Ascending aorta (tissue), 2 donors: ENCODE measurements around the gene ZNF786. TPM values are rescaled to one million over a fixed set of nuclear protein-coding genes. Genes with fewer than 3 reads are reported as not detected.

Experiments
- DNase-seq, 2 donors: peaks; one replicate each; pipeline ENCODE4 v3.0.0-alpha.2; 2019; ENCODE audit warnings: low spot score in 2 of 2
- H3K27ac ChIP-seq, 2 donors: fragments of 200-600 bp; sonication (generic); one replicate each; pipeline ENCODE4 v1.5.1; 2016 to 2017; ENCODE audit warnings: mild to moderate bottlenecking in 1 of 2
- H3K27me3 ChIP-seq: fragments of 200-600 bp; sonication (generic); one replicate; pipeline ENCODE4 v1.5.1; 2017
- H3K36me3 ChIP-seq, 2 donors: fragments of 200-600 bp; sonication (generic); one replicate each; pipeline ENCODE4 v1.5.1; 2016
- H3K4me1 ChIP-seq, 2 donors: fragments of 200-600 bp; sonication (generic); one replicate each; pipeline ENCODE4 v1.5.1; 2016 to 2017; ENCODE audit warnings: mild to moderate bottlenecking in 1 of 2
- H3K4me3 ChIP-seq, 2 donors: fragments of 200-600 bp; sonication (generic); one replicate each; pipeline ENCODE4 v1.5.1; 2016 to 2017; ENCODE audit warnings: mild to moderate bottlenecking in 1 of 2
- H3K9me3 ChIP-seq, 2 donors: fragments of 200-600 bp; sonication (generic); one replicate each; pipeline ENCODE4 v1.5.1; 2016
- CTCF ChIP-seq, 3 experiments: fragments of 200-600 bp in 2 of 3; fragments of 450-650 bp in 1 of 3; sonication (generic) in 2 of 3; IDR thresholded peaks; one replicate each; pipeline ENCODE4 v1.5.1; 2016 to 2019; ENCODE audit warnings: antibody characterized with exemption in 3 of 3, mild to moderate bottlenecking in 1 of 3, moderate library complexity in 1 of 3
- intact Hi-C: fragments of 100-400 bp; cut with DNase I; formaldehyde crosslinking; loops from one replicate; pipeline ENCODE4 v1.15.1; 2023
- total RNA-seq: library from RNA; depleted of rRNA; stranded (reverse); fragments of >200 nt; gene quantifications from one replicate; pipeline ENCODE4 v1.1.0, GENCODE V29; 2016

The ZNF786 gene
- total RNA-seq, 1 donor from 2014 or later: 8.4 TPM

- intact Hi-C loops: loop anchor here (1.0 to 5.0 kb wide), 12 partner anchors 23 to 810 kb away; partner anchors contain the start of genes EZH2, ZNF282, ZNF398 and ZNF425
- TF ChIP-seq CTCF (IDR thresholded peaks at IDR 0.05): peak in 1 of 3 experiments; percentile 54
- Histone ChIP-seq H3K9me3 (no peaks in the 10 kb centered on the region), H3K4me1 (peaks cover 0 to 8% of the 10 kb centered on the region in 2 donors), H3K4me3 (peak overlapping the region; percentile 67 to 100), H3K27ac (peak overlapping the region; percentile 83 to 95), H3K27me3 (no peaks in the 10 kb centered on the region), H3K36me3 (peaks cover 0 to 4% of the 10 kb centered on the region in 2 donors)
- no peak for DNase-seq
Measured at GRCh38 chr7:149027611-149028345, 62.7 kb downstream of the ZNF786 start.

GRCh38 chr7:149027055-149027454 lies 63.5 kb downstream of the ZNF786 start:
- Histone ChIP-seq H3K36me3 (peaks cover 0 to 4% of the 10 kb centered on the region in 2 donors), H3K9me3 (no peaks in the 10 kb centered on the region), H3K27ac (peak overlapping the region; percentile 83 to 95), H3K27me3 (no peaks in the 10 kb centered on the region), H3K4me3 (peak overlapping the region; percentile 67 to 100), H3K4me1 (peaks cover 0 to 8% of the 10 kb centered on the region in 2 donors)
- intact Hi-C loops: loop anchor here (5.0 kb wide), 2 partner anchors 170 to 810 kb away; partner anchors contain the start of genes ZNF282 and ZNF862
- no peak for TF ChIP-seq CTCF (IDR thresholded peaks at IDR 0.05)
- no peak for DNase-seq

GRCh38 chr7:149023662-149024061 lies 66.9 kb downstream of the ZNF786 start:
- H3K4me3 ChIP-seq: no peak overlapping the region
- no peak for DNase-seq
- no peaks in the 10 kb centered on the region for H3K9me3 ChIP-seq
- no peaks in the 10 kb centered on the region for H3K27me3 ChIP-seq
- intact Hi-C loops: no loop called here
- no peak for TF ChIP-seq CTCF (IDR thresholded peaks at IDR 0.05)
- no peak overlapping the region for H3K27ac ChIP-seq
- peaks cover 8 to 14% of the 10 kb centered on the region in 2 donors for H3K36me3 ChIP-seq
- peaks cover 0 to 8% of the 10 kb centered on the region in 2 donors for H3K4me1 ChIP-seq

- H3K9me3 ChIP-seq: no peaks in the 10 kb centered on the region
- DNase-seq: no peak
- no peaks in the 10 kb centered on the region for H3K27me3 ChIP-seq
- no peak overlapping the region for H3K4me3 ChIP-seq
- peaks cover 0 to 8% of the 10 kb centered on the region in 2 donors for H3K4me1 ChIP-seq
- no peak for TF ChIP-seq CTCF (IDR thresholded peaks at IDR 0.05)
- peaks cover 14 to 20% of the 10 kb centered on the region in 2 donors for H3K36me3 ChIP-seq
- H3K27ac ChIP-seq: no peak overlapping the region
- intact Hi-C loops: no loop called here
Measured at GRCh38 chr7:149022756-149023360, 67.7 kb downstream of the ZNF786 start.

- DNase-seq: no peak
- Histone ChIP-seq H3K27me3 (no peaks in the 10 kb centered on the region), H3K36me3 (peaks cover 20 to 28% of the 10 kb centered on the region in 2 donors), H3K9me3 (no peaks in the 10 kb centered on the region), H3K4me3 (no peak overlapping the region), H3K4me1 (peaks cover 0 to under 1% of the 10 kb centered on the region in 2 donors), H3K27ac (no peak overlapping the region)
- intact Hi-C loops: no loop called here
- TF ChIP-seq CTCF (IDR thresholded peaks at IDR 0.05): no peak
Measured at GRCh38 chr7:149021725-149022062, 68.8 kb downstream of the ZNF786 start.
